ENCODE data around the gene RXYLT1. TPM values are rescaled to one million over a fixed set of nuclear protein-coding genes. Genes with fewer than 3 reads are reported as not detected.

The RXYLT1 gene
- total RNA-seq, 1 donor from 2014 or later, result 14.7 TPM

DNA sequence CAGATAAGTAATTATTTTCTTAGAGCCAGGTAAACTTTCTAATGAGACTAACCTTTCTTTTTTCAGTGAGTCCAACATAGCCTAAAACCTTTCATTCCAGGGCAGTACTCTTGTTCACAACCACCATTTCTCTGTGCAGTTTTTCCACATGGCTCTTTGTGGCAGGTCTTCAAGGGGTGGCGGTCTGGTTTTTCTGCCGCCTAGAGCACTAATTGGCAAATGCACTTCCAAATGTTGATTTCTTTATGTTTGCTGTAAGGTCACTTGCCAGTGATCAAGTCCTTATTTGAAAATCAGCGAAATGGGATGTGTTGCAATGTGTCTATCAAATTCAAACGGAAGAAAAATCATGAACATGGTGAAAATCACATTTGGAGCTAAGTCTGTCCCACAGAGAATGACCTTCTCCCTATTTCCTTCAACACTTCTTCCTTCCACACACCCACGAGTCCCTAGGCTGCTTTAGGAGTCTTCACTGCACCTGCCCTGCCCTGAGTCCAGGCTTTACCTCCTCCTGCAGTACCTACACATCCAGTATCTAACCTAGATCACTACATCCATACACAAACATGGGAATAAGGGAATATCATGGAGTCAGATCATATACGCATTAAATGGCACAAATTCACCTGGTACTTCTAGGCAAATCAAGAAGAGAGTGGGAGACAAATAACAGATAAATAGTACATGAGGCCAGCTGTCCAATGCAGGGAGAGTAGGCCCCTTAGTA is 66.7 kb downstream of the RXYLT1 start:
- Mint-ChIP-seq H3K27ac (peak overlapping the region; percentile 45), H3K4me3 (ENCODE audit: low read depth) (peak overlapping the region; percentile 99), H3K36me3 (ENCODE audit: insufficient read depth) (no peaks in the 10 kb centered on the region), H3K9me3 (ENCODE audit: low read depth) (no peaks in the 10 kb centered on the region), H3K4me1 (ENCODE audit: low read depth) (peaks cover 33% of the 10 kb centered on the region), H3K27me3 (peaks cover 8% of the 10 kb centered on the region)
- no peak for DNase-seq (ENCODE audit: low spot score, unreplicated experiment)
- TF ChIP-seq, protein P1, sequence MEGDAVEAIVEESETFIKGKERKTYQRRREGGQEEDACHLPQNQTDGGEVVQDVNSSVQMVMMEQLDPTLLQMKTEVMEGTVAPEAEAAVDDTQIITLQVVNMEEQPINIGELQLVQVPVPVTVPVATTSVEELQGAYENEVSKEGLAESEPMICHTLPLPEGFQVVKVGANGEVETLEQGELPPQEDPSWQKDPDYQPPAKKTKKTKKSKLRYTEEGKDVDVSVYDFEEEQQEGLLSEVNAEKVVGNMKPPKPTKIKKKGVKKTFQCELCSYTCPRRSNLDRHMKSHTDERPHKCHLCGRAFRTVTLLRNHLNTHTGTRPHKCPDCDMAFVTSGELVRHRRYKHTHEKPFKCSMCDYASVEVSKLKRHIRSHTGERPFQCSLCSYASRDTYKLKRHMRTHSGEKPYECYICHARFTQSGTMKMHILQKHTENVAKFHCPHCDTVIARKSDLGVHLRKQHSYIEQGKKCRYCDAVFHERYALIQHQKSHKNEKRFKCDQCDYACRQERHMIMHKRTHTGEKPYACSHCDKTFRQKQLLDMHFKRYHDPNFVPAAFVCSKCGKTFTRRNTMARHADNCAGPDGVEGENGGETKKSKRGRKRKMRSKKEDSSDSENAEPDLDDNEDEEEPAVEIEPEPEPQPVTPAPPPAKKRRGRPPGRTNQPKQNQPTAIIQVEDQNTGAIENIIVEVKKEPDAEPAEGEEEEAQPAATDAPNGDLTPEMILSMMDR (IDR thresholded peaks at IDR 0.05; ENCODE audit: unreplicated experiment), result peak; percentile 19

- no peak overlapping the region for H3K27ac Mint-ChIP-seq
- peaks cover 40% of the 10 kb centered on the region for H3K4me1 Mint-ChIP-seq (ENCODE audit: low read depth)
- no peaks in the 10 kb centered on the region for H3K9me3 Mint-ChIP-seq (ENCODE audit: low read depth)
- no peaks in the 10 kb centered on the region for H3K27me3 Mint-ChIP-seq
- TF ChIP-seq, protein P1 (IDR thresholded peaks at IDR 0.05; ENCODE audit: unreplicated experiment), result no peak
- no peaks in the 10 kb centered on the region for H3K36me3 Mint-ChIP-seq (ENCODE audit: insufficient read depth)
- no peak for DNase-seq (ENCODE audit: low spot score, unreplicated experiment)
- H3K4me3 Mint-ChIP-seq (ENCODE audit: low read depth), result no peak overlapping the region
Measured at GRCh38 chr12:63848450-63848849, 68.7 kb downstream of the RXYLT1 start.

DNA sequence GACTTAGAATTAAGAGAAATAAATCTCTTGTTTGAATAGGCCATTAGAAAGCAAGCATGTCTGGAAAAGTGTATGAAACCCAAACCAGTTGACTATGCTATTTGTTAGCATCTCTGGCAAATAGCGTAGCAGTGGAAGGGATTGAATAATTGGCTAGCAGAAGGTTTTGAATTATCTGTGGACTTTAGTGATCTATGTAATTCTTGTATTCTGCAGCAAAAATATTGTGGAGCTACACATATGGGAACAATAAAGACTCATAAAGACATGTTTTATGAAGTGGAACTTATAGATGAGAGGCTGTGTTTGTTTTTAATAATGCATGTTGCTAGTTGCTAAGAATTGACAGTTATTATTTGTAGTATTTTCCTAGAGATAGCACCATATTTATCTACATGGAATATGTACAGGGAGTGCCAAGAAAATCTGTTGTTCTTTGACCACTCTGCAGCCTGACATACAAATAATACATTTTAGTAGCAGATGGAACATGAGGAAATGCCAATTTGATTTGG is 69.5 kb downstream of the RXYLT1 start:
- TF ChIP-seq, protein P1 (IDR thresholded peaks at IDR 0.05; ENCODE audit: unreplicated experiment), result no peak
- DNase-seq (ENCODE audit: low spot score, unreplicated experiment), result no peak
- no peaks in the 10 kb centered on the region for H3K36me3 Mint-ChIP-seq (ENCODE audit: insufficient read depth)
- H3K27ac Mint-ChIP-seq, result no peak overlapping the region
- no peaks in the 10 kb centered on the region for H3K27me3 Mint-ChIP-seq
- H3K4me3 Mint-ChIP-seq (ENCODE audit: low read depth), result no peak overlapping the region
- H3K4me1 Mint-ChIP-seq (ENCODE audit: low read depth), result peaks cover 40% of the 10 kb centered on the region
- H3K9me3 Mint-ChIP-seq (ENCODE audit: low read depth), result no peaks in the 10 kb centered on the region

DNA sequence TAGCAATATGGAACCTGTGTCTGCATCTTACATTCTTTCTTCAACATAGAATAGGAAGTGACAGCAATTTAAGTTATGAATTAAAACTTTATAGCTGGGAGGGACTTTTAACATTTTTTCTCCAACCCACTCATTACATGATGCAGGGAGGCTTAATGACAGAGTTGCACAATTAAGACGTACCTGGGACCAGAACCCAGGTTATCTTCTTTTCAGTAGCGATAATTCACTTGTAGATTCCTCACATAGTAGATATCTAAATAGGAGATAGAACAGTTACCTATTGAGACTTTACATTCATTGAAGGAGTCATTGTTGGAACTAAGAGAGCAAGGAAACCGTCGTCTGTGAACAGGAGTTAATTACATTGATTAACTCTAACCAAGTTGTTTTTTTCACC is 69.9 kb downstream of the RXYLT1 start:
- Mint-ChIP-seq H3K27ac (peak overlapping the region; percentile 73), H3K4me3 (ENCODE audit: low read depth) (no peak overlapping the region), H3K27me3 (no peaks in the 10 kb centered on the region), H3K9me3 (ENCODE audit: low read depth) (no peaks in the 10 kb centered on the region), H3K36me3 (ENCODE audit: insufficient read depth) (no peaks in the 10 kb centered on the region), H3K4me1 (ENCODE audit: low read depth) (peaks cover 40% of the 10 kb centered on the region)
- DNase-seq (ENCODE audit: low spot score, unreplicated experiment), result no peak
- TF ChIP-seq, protein P1 (IDR thresholded peaks at IDR 0.05; ENCODE audit: unreplicated experiment), result no peak

DNA sequence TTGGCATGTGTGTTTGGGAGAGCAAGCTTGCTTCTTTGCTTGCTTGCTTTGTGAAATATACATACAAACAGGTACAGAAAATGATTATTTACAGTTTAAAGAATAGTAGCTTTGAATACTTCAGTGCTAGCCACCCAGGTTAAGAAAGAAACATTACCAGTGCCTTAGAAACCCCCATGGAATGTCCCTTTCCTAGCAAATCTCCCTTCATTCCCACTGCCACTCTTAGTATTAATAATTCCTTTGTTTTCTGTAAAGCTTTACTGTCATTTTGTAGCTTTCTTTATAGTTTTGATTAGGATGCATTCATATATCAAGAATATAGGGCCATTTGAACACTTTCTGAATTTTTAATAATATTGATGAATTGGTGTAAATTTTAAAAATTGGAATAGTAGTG is 74.3 kb downstream of the RXYLT1 start:
- Mint-ChIP-seq H3K27ac (no peak overlapping the region), H3K36me3 (ENCODE audit: insufficient read depth) (peaks cover 2% of the 10 kb centered on the region), H3K4me1 (ENCODE audit: low read depth) (peaks cover 23% of the 10 kb centered on the region), H3K27me3 (no peaks in the 10 kb centered on the region), H3K4me3 (ENCODE audit: low read depth) (no peak overlapping the region), H3K9me3 (ENCODE audit: low read depth) (no peaks in the 10 kb centered on the region)
- no peak for DNase-seq (ENCODE audit: low spot score, unreplicated experiment)
- TF ChIP-seq, protein P1 (IDR thresholded peaks at IDR 0.05; ENCODE audit: unreplicated experiment), result no peak

Measured in progenitor cell of endocrine pancreas (in vitro differentiated cells).